ENCODE measurements around the gene ACP7.

The ACP7 gene

GRCh38 chr19:39045506-39045905 lies 38.7 kb upstream of the ACP7 start:
- no peak for TF ChIP-seq TAF1 (IDR thresholded peaks at IDR 0.05; ENCODE audit: borderline replicate concordance, insufficient read depth, low read length)
- TF ChIP-seq POLR2AphosphoS5 (IDR thresholded peaks at IDR 0.05; ENCODE audit: low read depth, low read length), result no peak
- TF ChIP-seq REST (IDR thresholded peaks at IDR 0.05; ENCODE audit: insufficient read depth in 1 of 2, low read depth in 2 of 2, low read length in 2 of 2), result no peak
- no peak for TF ChIP-seq FOXP2 (optimal IDR thresholded peaks at IDR 0.05; ENCODE audit: borderline replicate concordance, extremely low read depth, extremely low read length, insufficient read depth)
- TF ChIP-seq SIN3A (IDR thresholded peaks at IDR 0.05; ENCODE audit: borderline replicate concordance, insufficient read depth, low read length), result no peak

GRCh38 chr19:39046037-39046821 lies 37.9 kb upstream of the ACP7 start:
- TF ChIP-seq TAF1 (IDR thresholded peaks at IDR 0.05; ENCODE audit: borderline replicate concordance, insufficient read depth, low read length), result no peak
- TF ChIP-seq POLR2AphosphoS5 (IDR thresholded peaks at IDR 0.05; ENCODE audit: low read depth, low read length), result no peak
- TF ChIP-seq FOXP2 (optimal IDR thresholded peaks at IDR 0.05; ENCODE audit: borderline replicate concordance, extremely low read depth, extremely low read length, insufficient read depth), result no peak
- no peak for TF ChIP-seq REST (IDR thresholded peaks at IDR 0.05; ENCODE audit: insufficient read depth in 1 of 2, low read depth in 2 of 2, low read length in 2 of 2)
- TF ChIP-seq SIN3A (IDR thresholded peaks at IDR 0.05; ENCODE audit: borderline replicate concordance, insufficient read depth, low read length), result no peak

GRCh38 chr19:39047073-39047472 lies 37.1 kb upstream of the ACP7 start:
- TF ChIP-seq TAF1 (IDR thresholded peaks at IDR 0.05; ENCODE audit: borderline replicate concordance, insufficient read depth, low read length) (no peak), SIN3A (IDR thresholded peaks at IDR 0.05; ENCODE audit: borderline replicate concordance, insufficient read depth, low read length) (no peak)

GRCh38 chr19:39052243-39052746 lies 31.9 kb upstream of the ACP7 start:
- no peak for TF ChIP-seq REST (IDR thresholded peaks at IDR 0.05; ENCODE audit: insufficient read depth in 1 of 2, low read depth in 2 of 2, low read length in 2 of 2)
- TF ChIP-seq SIN3A (IDR thresholded peaks at IDR 0.05; ENCODE audit: borderline replicate concordance, insufficient read depth, low read length), result no peak
- no peak for TF ChIP-seq FOXP2 (optimal IDR thresholded peaks at IDR 0.05; ENCODE audit: borderline replicate concordance, extremely low read depth, extremely low read length, insufficient read depth)
- no peak for TF ChIP-seq POLR2AphosphoS5 (IDR thresholded peaks at IDR 0.05; ENCODE audit: low read depth, low read length)
- no peak for TF ChIP-seq TAF1 (IDR thresholded peaks at IDR 0.05; ENCODE audit: borderline replicate concordance, insufficient read depth, low read length)

- TF ChIP-seq SIN3A (IDR thresholded peaks at IDR 0.05; ENCODE audit: borderline replicate concordance, insufficient read depth, low read length) (no peak), POLR2AphosphoS5 (IDR thresholded peaks at IDR 0.05; ENCODE audit: low read depth, low read length) (no peak), REST (IDR thresholded peaks at IDR 0.05; ENCODE audit: insufficient read depth in 1 of 2, low read depth in 2 of 2, low read length in 2 of 2) (no peak), TAF1 (IDR thresholded peaks at IDR 0.05; ENCODE audit: borderline replicate concordance, insufficient read depth, low read length) (no peak), FOXP2 (optimal IDR thresholded peaks at IDR 0.05; ENCODE audit: borderline replicate concordance, extremely low read depth, extremely low read length, insufficient read depth) (no peak)
Measured at GRCh38 chr19:39052846-39053245, 31.3 kb upstream of the ACP7 start.

Measured in PFSK-1 (cell line).